GM12892 (cell line): ENCODE data around the gene ACSL1.

Experiments used
- POLR2A ChIP-seq: IDR thresholded peaks from 2 replicates; pipeline ENCODE4 v1.6.1; 2011; ENCODE audit warnings: low read depth, low read length, control low read depth
- POLR2AphosphoS5 ChIP-seq: IDR thresholded peaks from 2 replicates; pipeline ENCODE4 v1.6.1; 2011; ENCODE audit warnings: low read depth, low read length, control low read depth
- TAF1 ChIP-seq: IDR thresholded peaks from 2 replicates; pipeline ENCODE4 v1.6.1; 2011; ENCODE audit warnings: low read depth, mild to moderate bottlenecking, control low read depth, low read length, borderline replicate concordance

DNA sequence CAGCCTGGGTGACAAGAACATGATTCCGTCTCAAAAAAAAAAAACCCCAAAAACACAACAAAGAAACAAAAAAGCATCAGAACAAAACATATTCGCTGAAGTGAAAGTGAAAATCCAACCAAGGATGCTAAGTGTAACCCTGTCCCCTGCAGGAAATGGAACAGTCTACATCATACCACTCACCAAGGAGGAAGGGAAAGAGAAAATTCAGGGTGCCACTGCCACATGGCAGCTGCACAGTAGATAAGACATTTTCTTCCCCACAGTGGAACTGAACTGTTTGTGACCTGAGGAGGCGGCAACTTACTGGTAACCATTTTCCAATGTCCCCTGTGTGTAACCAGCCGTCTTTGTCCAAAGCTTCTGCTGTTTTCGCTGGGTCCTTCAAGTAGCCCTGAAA is 63.7 kb downstream of the ACSL1 start:
- TF ChIP-seq POLR2A: no peak
- TF ChIP-seq TAF1: no peak
- TF ChIP-seq POLR2AphosphoS5: no peak
